A673 (cell line): ENCODE measurements around the gene PDGFRA.
"Not testable (repeated sequence)": the region's sequence is repeated elsewhere in the genome, so short reads cannot be mapped to it uniquely, and the experiment has no call there.

Experiments used
- CTCF ChIP-seq: fragments of 300-800, 200-600 bp; sonication (generic); conservative IDR thresholded peaks from 2 replicates; pipeline ENCODE4 v1.5.1; 2017; ENCODE audit warnings: low read depth, mild to moderate bottlenecking, antibody characterized with exemption, low read length, moderate library complexity, mixed read lengths
- EZH2 ChIP-seq: fragments of 200-600 bp; sonication (generic); IDR thresholded peaks from 2 replicates; pipeline ENCODE4 v1.6.1; 2017; ENCODE audit warnings: borderline replicate concordance, low read depth, mild to moderate bottlenecking, mixed read lengths, antibody characterized with exemption, low read length; ENCODE audit not compliant: poor library complexity, severe bottlenecking

- not testable (repeated sequence) for TF ChIP-seq CTCF, EZH2
Measured at GRCh38 chr4:54243541-54243940, 14.4 kb downstream of the PDGFRA start.
